Muscle of leg (tissue), 11 donors: Measurements from ENCODE around the gene HFM1. TPM values are rescaled to one million over a fixed set of nuclear protein-coding genes. Genes with fewer than 3 reads are reported as not detected.
"Not testable (repeated sequence)": the region's sequence is repeated elsewhere in the genome, so short reads cannot be mapped to it uniquely, and the experiment has no call there.

Experiments
- DNase-seq: peaks from one replicate; pipeline ENCODE4 v3.0.0; 2013
- H3K27ac ChIP-seq: one replicate; pipeline ENCODE4 v1.5.1; 2013; ENCODE audit warnings: mild to moderate bottlenecking, low read length, control low read depth
- H3K27me3 ChIP-seq: one replicate; pipeline ENCODE4 v1.6.1; 2013; ENCODE audit warnings: low read length; ENCODE audit not compliant: control insufficient read depth, insufficient read depth
- H3K36me3 ChIP-seq: one replicate; pipeline ENCODE4 v1.6.1; 2013; ENCODE audit warnings: low read length; ENCODE audit not compliant: control insufficient read depth, insufficient read depth
- H3K4me1 ChIP-seq: one replicate; pipeline ENCODE4 v1.6.1; 2013; ENCODE audit warnings: low read length; ENCODE audit not compliant: control insufficient read depth, insufficient read depth
- H3K4me3 ChIP-seq: one replicate; pipeline ENCODE4 v1.5.1; 2013; ENCODE audit warnings: low read length, control low read depth
- H3K9me3 ChIP-seq: replicated peaks from 2 replicates; pipeline ENCODE4 v1.6.1; 2013; ENCODE audit warnings: low read depth, low read length; ENCODE audit not compliant: control insufficient read depth
- WGBS: methylation state at CpG from one replicate; pipeline ENCODE4 v1.1.5; 2013; ENCODE audit warnings: missing lambda C conversion rate; ENCODE audit not compliant: insufficient coverage; 5-methylcytosine and 5-hydroxymethylcytosine counted together
- polyA plus RNA-seq, 8 donors: library from polyadenylated mRNA; unstranded; fragments of 120-200 nt; gene quantifications; one replicate each; pipeline versions ENCODE4 v1.2.1 to v1.2.3, GENCODE V29; 2013; ENCODE audit warnings: inconsistent platforms in 1 of 8, low replicate concordance in 1 of 8; ENCODE audit not compliant: insufficient read length in 8 of 8, insufficient read depth in 1 of 8
- total RNA-seq: library from RNA; stranded (reverse); fragments of 120-200 nt; gene quantifications from one replicate; pipeline ENCODE4 v1.2.4, GENCODE V29; 2013

HFM1 gene
- total and polyA plus RNA-seq, 9 donors, result 1.4 to 4.0 (median 2.6) TPM

GRCh38 chr1:91422523-91422922, 17.9 kb upstream of the HFM1 start:
- no CpG with 5 or more reads among the region's 4 CpGs for WGBS
- H3K4me1 ChIP-seq, H3K27me3 ChIP-seq: not testable (repeated sequence)

GRCh38 chr1:91412371-91412770, 7.7 kb upstream of the HFM1 start:
- Histone ChIP-seq H3K27ac (no peak overlapping the region), H3K9me3 (no peaks in the 10 kb centered on the region), H3K4me1 (no peaks in the 10 kb centered on the region), H3K36me3 (no peaks in the 10 kb centered on the region), H3K4me3 (no peak overlapping the region), H3K27me3 (peaks cover 2% of the 10 kb centered on the region)
- no peak for DNase-seq

More at GRCh38 chr1:91422523-91422922, 17.9 kb upstream of the HFM1 start:
- not testable (repeated sequence) for H3K9me3 ChIP-seq, H3K27ac ChIP-seq, DNase-seq, H3K4me3 ChIP-seq, H3K36me3 ChIP-seq

GRCh38 chr1:91406773-91407389, 2.2 kb upstream of the HFM1 start:
- no CpG with 5 or more reads among the region's 7 CpGs for WGBS
- Histone ChIP-seq H3K36me3 (no peaks in the 10 kb centered on the region), H3K4me3 (no peak overlapping the region), H3K9me3 (no peaks in the 10 kb centered on the region), H3K4me1 (peaks cover 6% of the 10 kb centered on the region), H3K27me3 (peaks cover 4% of the 10 kb centered on the region), H3K27ac (no peak overlapping the region)
- DNase-seq, result no peak

- peaks cover 6% of the 10 kb centered on the region for H3K4me1 ChIP-seq
- no peaks in the 10 kb centered on the region for H3K36me3 ChIP-seq
- no peak overlapping the region for H3K4me3 ChIP-seq
- H3K9me3 ChIP-seq, result no peaks in the 10 kb centered on the region
- H3K27ac ChIP-seq, result no peak overlapping the region
- H3K27me3 ChIP-seq, result peaks cover 2% of the 10 kb centered on the region
- no CpG with 5 or more reads among the region's 3 CpGs for WGBS
- DNase-seq, result peak; percentile 22
These were observed 2.6 kb downstream of the HFM1 start for GRCh38 chr1:91402023-91402422.

GRCh38 chr1:91400133-91400725, 4.4 kb downstream of the HFM1 start:
- 86% methylated on average over 5 of the region's 6 CpGs for WGBS
- Histone ChIP-seq H3K4me3 (no peak overlapping the region), H3K4me1 (peaks cover 6% of the 10 kb centered on the region), H3K27ac (no peak overlapping the region), H3K27me3 (peaks cover 2% of the 10 kb centered on the region), H3K36me3 (no peaks in the 10 kb centered on the region), H3K9me3 (no peaks in the 10 kb centered on the region)
- DNase-seq, result no peak

GRCh38 chr1:91398291-91398690, 6.3 kb downstream of the HFM1 start:
- WGBS, result no CpG with 5 or more reads among the region's 1 CpG
- H3K9me3 ChIP-seq, result no peaks in the 10 kb centered on the region
- H3K27me3 ChIP-seq, result no peaks in the 10 kb centered on the region
- DNase-seq, result no peak
- no peak overlapping the region for H3K4me3 ChIP-seq
- H3K4me1 ChIP-seq, result no peaks in the 10 kb centered on the region
- H3K27ac ChIP-seq, result no peak overlapping the region
- H3K36me3 ChIP-seq, result no peaks in the 10 kb centered on the region

- H3K9me3 ChIP-seq, result no peaks in the 10 kb centered on the region
- H3K36me3 ChIP-seq, result no peaks in the 10 kb centered on the region
- no peaks in the 10 kb centered on the region for H3K4me1 ChIP-seq
- H3K27ac ChIP-seq, result no peak overlapping the region
- no peak for DNase-seq
- WGBS, result 42% methylated on average over 3 of the region's 4 CpGs
- H3K4me3 ChIP-seq, result no peak overlapping the region
- H3K27me3 ChIP-seq, result no peaks in the 10 kb centered on the region
These were observed 7.0 kb downstream of the HFM1 start for GRCh38 chr1:91397605-91398004.

GRCh38 chr1:91393042-91393441, 11.6 kb downstream of the HFM1 start:
- H3K4me3 ChIP-seq, result no peak overlapping the region
- H3K9me3 ChIP-seq, result no peaks in the 10 kb centered on the region
- H3K4me1 ChIP-seq, result no peaks in the 10 kb centered on the region
- DNase-seq, result no peak
- H3K36me3 ChIP-seq, result no peaks in the 10 kb centered on the region
- WGBS, result 100% methylated on average over 1 of the region's 1 CpG
- H3K27me3 ChIP-seq, result no peaks in the 10 kb centered on the region
- no peak overlapping the region for H3K27ac ChIP-seq

- no CpG with 5 or more reads among the region's 2 CpGs for WGBS
- H3K4me3 ChIP-seq, result no peak overlapping the region
- H3K27ac ChIP-seq, result no peak overlapping the region
- no peaks in the 10 kb centered on the region for H3K36me3 ChIP-seq
- no peak for DNase-seq
- no peaks in the 10 kb centered on the region for H3K4me1 ChIP-seq
- H3K27me3 ChIP-seq, result no peaks in the 10 kb centered on the region
- H3K9me3 ChIP-seq, result no peaks in the 10 kb centered on the region
These were observed 18.5 kb downstream of the HFM1 start for GRCh38 chr1:91386109-91386508.

- Histone ChIP-seq H3K9me3 (no peaks in the 10 kb centered on the region), H3K27ac (no peak overlapping the region), H3K27me3 (no peaks in the 10 kb centered on the region), H3K4me3 (no peak overlapping the region), H3K4me1 (no peaks in the 10 kb centered on the region), H3K36me3 (no peaks in the 10 kb centered on the region)
- WGBS, result no CpG with 5 or more reads among the region's 2 CpGs
- peak; percentile 21 for DNase-seq
These were observed 21.2 kb downstream of the HFM1 start for GRCh38 chr1:91383456-91383855.

GRCh38 chr1:91381844-91382243, 22.8 kb downstream of the HFM1 start:
- Histone ChIP-seq H3K27me3 (no peaks in the 10 kb centered on the region), H3K4me3 (no peak overlapping the region), H3K36me3 (no peaks in the 10 kb centered on the region), H3K9me3 (no peaks in the 10 kb centered on the region), H3K27ac (no peak overlapping the region), H3K4me1 (no peaks in the 10 kb centered on the region)
- DNase-seq, result no peak
- 69% methylated on average over 3 of the region's 3 CpGs for WGBS
